Measurements from ENCODE around the gene TRIM44.

DNA sequence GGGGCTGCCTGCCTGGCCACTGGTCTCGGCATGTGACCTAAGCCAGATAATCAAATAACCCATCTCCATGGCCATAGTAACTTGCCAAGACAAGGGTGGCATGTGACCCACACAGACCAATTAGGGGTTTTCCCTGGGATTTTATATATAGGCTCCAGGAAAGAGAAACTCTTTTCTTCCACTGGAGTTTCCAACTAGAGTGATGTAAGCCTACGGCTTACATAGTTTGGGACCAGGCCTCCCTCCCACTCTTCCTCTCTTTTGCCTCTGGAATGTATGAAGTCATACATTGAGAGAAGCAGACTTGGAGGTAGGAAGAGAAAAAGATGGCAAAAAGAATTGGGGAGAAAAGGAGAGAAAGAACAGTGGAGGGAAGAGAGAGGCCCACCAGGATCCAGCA lies 196.7 kb downstream of the TRIM44 start:
- TF ChIP-seq, protein P1, sequence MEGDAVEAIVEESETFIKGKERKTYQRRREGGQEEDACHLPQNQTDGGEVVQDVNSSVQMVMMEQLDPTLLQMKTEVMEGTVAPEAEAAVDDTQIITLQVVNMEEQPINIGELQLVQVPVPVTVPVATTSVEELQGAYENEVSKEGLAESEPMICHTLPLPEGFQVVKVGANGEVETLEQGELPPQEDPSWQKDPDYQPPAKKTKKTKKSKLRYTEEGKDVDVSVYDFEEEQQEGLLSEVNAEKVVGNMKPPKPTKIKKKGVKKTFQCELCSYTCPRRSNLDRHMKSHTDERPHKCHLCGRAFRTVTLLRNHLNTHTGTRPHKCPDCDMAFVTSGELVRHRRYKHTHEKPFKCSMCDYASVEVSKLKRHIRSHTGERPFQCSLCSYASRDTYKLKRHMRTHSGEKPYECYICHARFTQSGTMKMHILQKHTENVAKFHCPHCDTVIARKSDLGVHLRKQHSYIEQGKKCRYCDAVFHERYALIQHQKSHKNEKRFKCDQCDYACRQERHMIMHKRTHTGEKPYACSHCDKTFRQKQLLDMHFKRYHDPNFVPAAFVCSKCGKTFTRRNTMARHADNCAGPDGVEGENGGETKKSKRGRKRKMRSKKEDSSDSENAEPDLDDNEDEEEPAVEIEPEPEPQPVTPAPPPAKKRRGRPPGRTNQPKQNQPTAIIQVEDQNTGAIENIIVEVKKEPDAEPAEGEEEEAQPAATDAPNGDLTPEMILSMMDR (conservative IDR thresholded peaks at IDR 0.05; ENCODE audit: low read depth, low read length), result no peak
- no peak for TF ChIP-seq EZH2 (IDR thresholded peaks at IDR 0.05; ENCODE audit: borderline replicate concordance, low read depth, low read length, poor library complexity, severe bottlenecking)
